Natural killer cell (primary cell): ENCODE results near the gene SGTB. TPM values are rescaled to one million over a fixed set of nuclear protein-coding genes. Genes with fewer than 3 reads are reported as not detected.

Source experiments
- ATAC-seq, 3 donors: fragments of 150-1000 bp in 2 of 3; fragments of 200-7000 bp in 1 of 3; cut with Tn5 transposase; 1 replicate in 1 of 3; 2 replicates in 2 of 3; pipeline ENCODE4 v1.10.0; 2021; ENCODE audit warnings: mild to moderate bottlenecking in 2 of 3, moderate library complexity in 2 of 3
- DNase-seq, 2 donors: peaks; one replicate each; pipeline versions ENCODE4 v3.0.0 to v3.0.0-alpha.2; 2013 to 2021; ENCODE audit warnings: mixed read lengths in 1 of 2
- H3K27ac ChIP-seq: one replicate; pipeline ENCODE4 v1.5.1; 2013; ENCODE audit warnings: mild to moderate bottlenecking, low read length
- H3K27me3 ChIP-seq: one replicate; pipeline ENCODE4 v1.6.1; 2013; ENCODE audit warnings: low read length; ENCODE audit not compliant: control insufficient read depth, insufficient read depth
- H3K36me3 ChIP-seq: one replicate; pipeline ENCODE4 v1.6.1; 2013; ENCODE audit warnings: low read length; ENCODE audit not compliant: control insufficient read depth, insufficient read depth
- H3K4me1 ChIP-seq: one replicate; pipeline ENCODE4 v1.6.1; 2013; ENCODE audit warnings: low read length; ENCODE audit not compliant: control insufficient read depth, insufficient read depth
- H3K4me3 ChIP-seq: one replicate; pipeline ENCODE4 v1.5.1; 2013; ENCODE audit warnings: low read length
- H3K9me3 ChIP-seq: one replicate; pipeline ENCODE4 v1.6.1; 2013; ENCODE audit warnings: low read length; ENCODE audit not compliant: control insufficient read depth, insufficient read depth
- H3K27ac Mint-ChIP-seq, 2 donors: one replicate each; pipeline ENCODE4 v1.8.0; 2022; ENCODE audit warnings: mild to moderate bottlenecking in 2 of 2, mixed read lengths in 2 of 2, moderate library complexity in 1 of 2
- H3K27me3 Mint-ChIP-seq, 2 donors: one replicate each; pipeline ENCODE4 v1.8.0; 2022; ENCODE audit warnings: low read depth in 2 of 2, mixed read lengths in 2 of 2
- H3K36me3 Mint-ChIP-seq: one replicate; pipeline ENCODE4 v1.8.0; 2022; ENCODE audit warnings: mixed read lengths
- H3K4me1 Mint-ChIP-seq, 2 donors: one replicate each; pipeline ENCODE4 v1.8.0; 2022; ENCODE audit warnings: mixed read lengths in 2 of 2
- H3K4me3 Mint-ChIP-seq: one replicate; pipeline ENCODE4 v1.8.0; 2022; ENCODE audit warnings: mild to moderate bottlenecking, moderate library complexity, mixed read lengths
- H3K9me3 Mint-ChIP-seq, 2 donors: one replicate each; pipeline ENCODE4 v1.8.0; 2022; ENCODE audit warnings: mixed read lengths in 2 of 2
- WGBS: methylation state at CpG from one replicate; pipeline ENCODE4 v1.1.7; 2013; ENCODE audit warnings: missing lambda C conversion rate; ENCODE audit not compliant: insufficient coverage; 5-methylcytosine and 5-hydroxymethylcytosine counted together
- intact Hi-C: fragments of 100-400 bp; cut with micrococcal nuclease; formaldehyde crosslinking; loops from one replicate; pipeline ENCODE4 v1.14.2; 2022
- total RNA-seq, 4 donors: library from RNA; stranded (reverse); fragments of 120-200 nt in 1 of 4; gene quantifications; one replicate each; pipeline versions ENCODE4 v1.2.3 to v1.2.4, GENCODE V29; 2013 to 2022
- TF ChIP-seq, protein P1 (sequence below): fragments of 200-600 bp; IDR thresholded peaks from one replicate; pipeline ENCODE4 v1.8.0; 2022; ENCODE audit warnings: antibody characterized with exemption

Gene SGTB
- total RNA-seq, 3 donors from 2014 or later (not counting 1 experiment from before 2014, with no cell fraction given), result 6.9 to 12.0 (median 10.0) TPM

DNA sequence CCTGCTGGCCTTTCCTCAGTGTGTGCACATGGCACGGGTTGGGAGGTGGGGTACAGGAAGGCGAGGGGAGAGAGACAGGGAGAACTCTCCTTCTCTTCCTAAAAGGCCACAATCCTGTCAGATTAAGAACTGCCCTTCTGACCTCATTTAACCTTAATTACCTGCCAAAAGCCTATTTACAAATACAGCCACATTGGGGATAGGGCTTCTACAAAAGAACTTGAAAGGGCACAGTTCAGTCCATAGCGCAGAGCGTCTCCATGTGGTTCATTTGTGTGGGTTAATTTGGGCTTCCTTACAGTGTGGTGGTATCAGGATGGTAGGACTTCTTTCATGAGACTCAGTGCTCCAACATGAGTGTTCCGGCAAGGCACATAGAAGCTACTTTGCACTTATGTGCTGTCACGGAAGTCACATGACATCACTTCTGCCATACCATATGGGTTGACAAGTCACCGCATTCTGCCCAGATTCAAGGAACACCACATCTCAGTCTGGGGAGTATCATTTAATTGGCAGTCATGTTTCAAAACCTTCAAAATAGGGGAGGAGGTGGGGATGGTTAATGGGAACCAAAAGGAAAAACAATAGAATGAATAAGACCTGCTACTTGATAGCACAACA, 46.9 kb upstream of the SGTB start:
- Histone ChIP-seq H3K27me3 (no peaks in the 10 kb centered on the region), H3K36me3 (no peaks in the 10 kb centered on the region), H3K27ac (no peak overlapping the region), H3K9me3 (no peaks in the 10 kb centered on the region), H3K4me3 (no peak overlapping the region), H3K4me1 (no peaks in the 10 kb centered on the region)
- WGBS, result 98% methylated on average over 6 of the region's 7 CpGs
- no peak for ATAC-seq
- H3K4me1 Mint-ChIP-seq, result no peaks in the 10 kb centered on the region
- intact Hi-C loops, result loop anchor here (10.0 kb wide), 4 partner anchors 156 to 406 kb away; partner anchors contain the start of genes ERBIN and SREK1
- no peak for DNase-seq
- no peaks in the 10 kb centered on the region for H3K27me3 Mint-ChIP-seq
- no peaks in the 10 kb centered on the region for H3K9me3 Mint-ChIP-seq
- H3K36me3 Mint-ChIP-seq, result no peaks in the 10 kb centered on the region
- no peak overlapping the region for H3K4me3 Mint-ChIP-seq
- TF ChIP-seq, protein P1, sequence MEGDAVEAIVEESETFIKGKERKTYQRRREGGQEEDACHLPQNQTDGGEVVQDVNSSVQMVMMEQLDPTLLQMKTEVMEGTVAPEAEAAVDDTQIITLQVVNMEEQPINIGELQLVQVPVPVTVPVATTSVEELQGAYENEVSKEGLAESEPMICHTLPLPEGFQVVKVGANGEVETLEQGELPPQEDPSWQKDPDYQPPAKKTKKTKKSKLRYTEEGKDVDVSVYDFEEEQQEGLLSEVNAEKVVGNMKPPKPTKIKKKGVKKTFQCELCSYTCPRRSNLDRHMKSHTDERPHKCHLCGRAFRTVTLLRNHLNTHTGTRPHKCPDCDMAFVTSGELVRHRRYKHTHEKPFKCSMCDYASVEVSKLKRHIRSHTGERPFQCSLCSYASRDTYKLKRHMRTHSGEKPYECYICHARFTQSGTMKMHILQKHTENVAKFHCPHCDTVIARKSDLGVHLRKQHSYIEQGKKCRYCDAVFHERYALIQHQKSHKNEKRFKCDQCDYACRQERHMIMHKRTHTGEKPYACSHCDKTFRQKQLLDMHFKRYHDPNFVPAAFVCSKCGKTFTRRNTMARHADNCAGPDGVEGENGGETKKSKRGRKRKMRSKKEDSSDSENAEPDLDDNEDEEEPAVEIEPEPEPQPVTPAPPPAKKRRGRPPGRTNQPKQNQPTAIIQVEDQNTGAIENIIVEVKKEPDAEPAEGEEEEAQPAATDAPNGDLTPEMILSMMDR, result no peak
- H3K27ac Mint-ChIP-seq, result no peak overlapping the region

DNA sequence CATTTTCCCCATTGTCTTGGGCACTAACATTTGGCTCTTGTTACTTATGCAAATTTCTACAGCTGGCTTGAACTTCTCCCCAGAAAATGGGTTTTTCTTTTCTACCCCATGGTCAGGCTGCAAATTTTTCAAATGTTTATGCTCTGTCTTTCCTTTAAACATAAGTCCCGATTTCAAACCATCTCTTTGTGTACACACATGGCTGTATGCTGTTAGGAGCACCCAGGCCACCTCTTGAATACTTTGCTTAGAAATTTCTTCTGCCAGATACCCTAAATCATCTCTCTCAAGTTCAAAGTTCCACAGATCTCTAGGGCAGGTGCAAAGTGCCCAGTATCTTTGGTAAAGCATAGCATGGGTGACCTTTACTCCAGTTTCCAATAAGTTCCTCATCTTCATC, 45.7 kb upstream of the SGTB start:
- H3K36me3 ChIP-seq, result no peaks in the 10 kb centered on the region
- Mint-ChIP-seq H3K36me3 (no peaks in the 10 kb centered on the region), H3K27me3 (peaks cover 0 to 3% of the 10 kb centered on the region in 2 donors), H3K4me3 (no peak overlapping the region), H3K4me1 (no peaks in the 10 kb centered on the region), H3K9me3 (no peaks in the 10 kb centered on the region), H3K27ac (no peak overlapping the region)
- no peak overlapping the region for H3K4me3 ChIP-seq
- 100% methylated on average over 1 of the region's 1 CpG for WGBS
- no peaks in the 10 kb centered on the region for H3K27me3 ChIP-seq
- intact Hi-C loops, result loop anchor here (10.0 kb wide), 4 partner anchors 157 to 407 kb away; partner anchors contain the start of genes ERBIN and SREK1
- TF ChIP-seq, protein P1, result no peak
- H3K9me3 ChIP-seq, result no peaks in the 10 kb centered on the region
- no peak overlapping the region for H3K27ac ChIP-seq
- ATAC-seq (no peak), DNase-seq (no peak)
- H3K4me1 ChIP-seq, result no peaks in the 10 kb centered on the region

GRCh38 chr5:65766781-65767180, 44.9 kb upstream of the SGTB start:
- Mint-ChIP-seq H3K4me3 (no peak overlapping the region), H3K4me1 (no peaks in the 10 kb centered on the region), H3K9me3 (no peaks in the 10 kb centered on the region), H3K27me3 (peaks cover 0 to 3% of the 10 kb centered on the region in 2 donors), H3K36me3 (no peaks in the 10 kb centered on the region), H3K27ac (no peak overlapping the region)
- 98% methylated on average over 2 of the region's 2 CpGs for WGBS
- DNase-seq (no peak), ATAC-seq (no peak)
- Histone ChIP-seq H3K4me1 (no peaks in the 10 kb centered on the region), H3K27me3 (no peaks in the 10 kb centered on the region), H3K4me3 (no peak overlapping the region), H3K9me3 (no peaks in the 10 kb centered on the region), H3K27ac (no peak overlapping the region), H3K36me3 (no peaks in the 10 kb centered on the region)
- TF ChIP-seq, protein P1, result no peak
- intact Hi-C loops, result loop anchor here (10.0 kb wide), 4 partner anchors 158 to 408 kb away; partner anchors contain the start of genes ERBIN and SREK1
